ENCODE measurements around the gene PTPRG. TPM values are rescaled to one million over a fixed set of nuclear protein-coding genes. Genes with fewer than 3 reads are reported as not detected.

Gene PTPRG
- total and polyA plus RNA-seq, 2 donors (not counting 3 experiments of a cell fraction or from before 2014, with no cell fraction given), result 8.9 to 39.1 TPM

- no peak overlapping the region for H3K4me2 ChIP-seq (ENCODE audit: insufficient read depth, low read length)
- BruUV-seq (replicated peaks), result no TSS peak
- H4K20me1 ChIP-seq (replicated peaks; ENCODE audit: control insufficient read depth, extremely low read depth, insufficient read depth, low read length), result no peaks in the 10 kb centered on the region
- dilution Hi-C loops (cut with MboI; ENCODE audit: extremely low pct_ligation_motif_present, low sequenced_read_pairs), result no loop called here
- TF ChIP-seq POLR2A (IDR thresholded peaks at IDR 0.05; ENCODE audit: low read depth, low read length) (no peak), EZH2 (IDR thresholded peaks at IDR 0.05; ENCODE audit: borderline replicate concordance, low read depth, low read length, severe bottlenecking) (no peak), MYC (IDR thresholded peaks at IDR 0.05; ENCODE audit: low read depth, low read length) (no peak), CTCF (IDR thresholded peaks at IDR 0.05; ENCODE audit: extremely low read depth in 1 of 2, insufficient read depth in 1 of 2, low read depth in 1 of 2, low read length in 2 of 2) (no peak), JUN (IDR thresholded peaks at IDR 0.05; ENCODE audit: borderline replicate concordance, insufficient read depth, insufficient read length, low read depth) (no peak), POLR2AphosphoS5 (IDR thresholded peaks at IDR 0.05; ENCODE audit: insufficient read depth, low read depth, low read length) (no peak), FOS (IDR thresholded peaks at IDR 0.05; ENCODE audit: borderline replicate concordance, insufficient read depth, low read length) (no peak), GATA2 (IDR thresholded peaks at IDR 0.05; ENCODE audit: insufficient read depth, insufficient read length, low read depth, low read length) (no peak)
- TF ChIP-seq, protein P1, sequence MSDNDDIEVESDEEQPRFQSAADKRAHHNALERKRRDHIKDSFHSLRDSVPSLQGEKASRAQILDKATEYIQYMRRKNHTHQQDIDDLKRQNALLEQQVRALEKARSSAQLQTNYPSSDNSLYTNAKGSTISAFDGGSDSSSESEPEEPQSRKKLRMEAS (IDR thresholded peaks at IDR 0.05; ENCODE audit: insufficient read depth, insufficient read length), result no peak
- ChIA-PET CTCF (no interaction called here), POLR2A (no interaction called here)
- H3K79me2 ChIP-seq (ENCODE audit: control insufficient read depth, insufficient read depth, low read length), result no peaks in the 10 kb centered on the region
- DNase-seq (ENCODE audit: low read depth, low spot score) (no peak), FAIRE-seq (no peak)
- H3K27ac ChIP-seq (ENCODE audit: insufficient read depth, low read depth, low read length), result no peak overlapping the region
- no peak overlapping the region for H2AFZ ChIP-seq (ENCODE audit: low read depth, low read length)
- no peaks in the 10 kb centered on the region for H3K27me3 ChIP-seq (ENCODE audit: control insufficient read depth in 2 of 2, insufficient read depth in 2 of 2, low read length in 2 of 2)
- H3K4me1 ChIP-seq (ENCODE audit: control insufficient read depth, extremely low read depth, insufficient read depth, low read length), result no peaks in the 10 kb centered on the region
- no peaks in the 10 kb centered on the region for H3K9me1 ChIP-seq (replicated peaks; ENCODE audit: control insufficient read depth, extremely low read depth, insufficient read depth, low read length)
- no peaks in the 10 kb centered on the region for H3K36me3 ChIP-seq (ENCODE audit: control insufficient read depth in 2 of 2, extremely low read depth in 1 of 2, insufficient read depth in 2 of 2, low read length in 2 of 2)
- H3K4me3 ChIP-seq (replicated peaks in 1 of 3; ENCODE audit: insufficient read depth in 1 of 3, low read depth in 1 of 3, low read length in 3 of 3), result no peak overlapping the region
- H3K9me3 ChIP-seq (replicated peaks; ENCODE audit: control insufficient read depth, insufficient read depth, low read length), result no peaks in the 10 kb centered on the region
- H3K9ac ChIP-seq (replicated peaks; ENCODE audit: extremely low read depth, insufficient read depth, low read length), result no peak overlapping the region
- intact Hi-C loops (cut with micrococcal nuclease), result no loop called here
Observed at GRCh38 chr3:61684386-61684785, 123.0 kb downstream of the PTPRG start.
